GM13977 (cell line): ENCODE results near the gene RHOT2.

ENCODE experiments used
- DNase-seq: peaks from one replicate; pipeline ENCODE4 v3.0.0; 2012; ENCODE audit warnings: low spot score
- CTCF ChIP-seq: IDR thresholded peaks from 2 replicates; pipeline ENCODE4 v1.5.1; 2012; ENCODE audit warnings: mild to moderate bottlenecking, control low read depth; ENCODE audit not compliant: insufficient read depth; ENCODE audit errors: extremely low read depth, missing control alignments
- in situ Hi-C: fragments of 300-500 bp; cut with MboI; formaldehyde crosslinking; loops from one replicate; pipeline ENCODE4 v1.12.0; 2022; ENCODE audit warnings: low sequenced_read_pairs, low pct_unique_long_range_greater_than_20kb, mixed read lengths, inconsistent platforms; ENCODE audit not compliant: unreplicated experiment

RHOT2 gene

DNA sequence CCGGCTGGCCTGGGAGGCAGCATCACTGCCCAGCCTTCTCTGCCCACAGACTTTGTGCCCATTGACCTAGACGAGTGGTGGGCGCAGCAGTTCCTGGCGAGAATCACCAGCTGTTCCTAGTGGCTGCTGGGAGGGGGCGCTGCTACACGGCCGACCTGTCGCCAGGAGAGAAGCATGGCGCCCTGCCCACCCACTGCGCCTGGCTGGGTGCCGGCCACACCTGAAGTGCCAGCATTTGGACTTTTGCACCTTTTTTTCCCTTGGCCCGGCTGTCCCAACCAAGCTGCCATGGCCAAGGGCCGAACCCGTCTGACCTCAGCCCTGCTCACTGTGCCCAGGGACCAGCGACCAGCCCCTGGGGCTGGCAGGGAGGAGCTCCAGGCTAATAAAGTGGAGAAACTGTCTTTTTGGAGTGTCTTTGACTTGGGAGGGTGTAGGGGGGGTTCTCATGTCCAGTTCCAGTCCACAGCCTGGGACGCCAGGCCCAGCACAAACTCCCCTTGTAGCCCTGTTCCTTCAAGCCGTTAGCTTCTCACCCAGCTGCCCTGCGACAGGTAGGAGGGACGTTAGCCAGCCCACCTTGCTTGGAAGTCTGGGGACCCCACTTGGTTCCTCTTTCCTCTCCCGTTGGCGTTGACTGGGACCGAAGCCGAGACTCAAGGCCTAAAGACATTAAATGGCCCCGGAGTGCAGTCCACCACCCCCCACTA, 19.7 kb upstream of the RHOT2 start:
- peak; percentile 78 for DNase-seq
- in situ Hi-C loops = no loop called here
- peak; percentile 70 for TF ChIP-seq CTCF

DNA sequence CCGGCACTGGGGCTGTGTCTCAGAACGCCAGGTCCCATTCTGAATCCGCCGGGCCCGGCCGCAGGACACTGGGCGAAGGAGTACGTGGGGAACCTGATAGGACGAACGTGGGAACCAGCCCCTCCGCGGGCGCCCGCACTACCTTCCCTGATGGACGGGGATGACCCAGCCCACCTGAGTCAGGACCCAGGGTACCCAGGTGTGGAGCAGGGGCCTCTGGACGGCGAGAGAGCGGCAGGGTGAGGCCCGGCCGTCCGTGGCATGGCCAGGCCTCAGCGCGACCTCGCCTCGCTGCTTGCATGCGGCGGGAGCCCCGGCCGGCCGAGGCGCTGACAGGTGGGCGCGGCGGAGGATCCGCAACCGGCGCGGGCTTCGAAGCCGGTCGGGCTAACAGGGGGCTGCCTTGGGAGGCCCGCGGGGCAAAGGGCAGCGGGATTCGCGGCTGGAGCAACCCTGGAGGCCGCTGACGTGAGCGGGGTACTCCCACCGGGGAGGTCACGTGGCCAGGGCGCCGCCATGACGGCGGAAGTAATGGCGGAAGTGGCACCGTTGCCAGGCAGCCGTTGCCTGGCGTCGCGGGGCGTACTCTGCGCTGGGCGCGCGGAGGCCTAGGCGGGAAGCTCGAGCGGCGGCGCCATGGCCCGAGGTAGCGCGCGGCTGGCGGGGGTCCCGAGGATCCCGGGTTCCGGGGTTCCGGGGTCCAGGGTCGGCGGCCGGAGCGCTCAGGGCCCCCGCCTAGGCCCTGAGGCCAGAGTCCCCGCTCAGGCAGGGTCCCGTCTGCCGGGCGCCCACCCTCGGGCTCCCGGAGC, 18.9 kb upstream of the RHOT2 start, which contains the start of gene WDR90:
Gene WDR90, plus strand, starts transcription at position 585 of the 809 bp plus-strand sequence. Its CDS starts 52 bp downstream, at position 637.
- TF ChIP-seq CTCF = no peak
- in situ Hi-C loops = no loop called here
- DNase-seq = peak; percentile 99

DNA sequence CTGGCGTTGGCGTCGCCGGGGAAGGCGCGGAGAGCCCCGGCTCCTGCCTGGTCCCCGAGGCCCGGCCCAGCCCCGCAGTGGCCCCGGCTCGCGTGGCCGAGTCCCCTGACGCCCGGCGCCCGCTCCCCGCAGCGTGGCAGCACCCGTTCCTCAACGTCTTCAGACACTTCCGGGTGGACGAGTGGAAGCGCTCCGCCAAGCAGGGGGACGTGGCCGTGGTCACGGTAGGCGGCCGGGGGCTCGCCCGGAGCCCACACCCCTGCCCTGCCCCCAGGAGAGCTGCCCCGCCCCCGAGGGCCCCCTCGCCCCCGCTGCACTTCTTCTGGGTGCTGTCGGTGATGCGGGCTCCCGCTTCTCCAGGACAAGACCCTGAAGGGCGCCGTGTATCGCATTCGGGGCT, 18.3 kb upstream of the RHOT2 start:
- in situ Hi-C loops = no loop called here
- no peak for DNase-seq
- no peak for TF ChIP-seq CTCF

- no peak for DNase-seq
- TF ChIP-seq CTCF = no peak
- in situ Hi-C loops = no loop called here
These were observed 16.1 kb upstream of the RHOT2 start for GRCh38 chr16:651844-652243.

DNA sequence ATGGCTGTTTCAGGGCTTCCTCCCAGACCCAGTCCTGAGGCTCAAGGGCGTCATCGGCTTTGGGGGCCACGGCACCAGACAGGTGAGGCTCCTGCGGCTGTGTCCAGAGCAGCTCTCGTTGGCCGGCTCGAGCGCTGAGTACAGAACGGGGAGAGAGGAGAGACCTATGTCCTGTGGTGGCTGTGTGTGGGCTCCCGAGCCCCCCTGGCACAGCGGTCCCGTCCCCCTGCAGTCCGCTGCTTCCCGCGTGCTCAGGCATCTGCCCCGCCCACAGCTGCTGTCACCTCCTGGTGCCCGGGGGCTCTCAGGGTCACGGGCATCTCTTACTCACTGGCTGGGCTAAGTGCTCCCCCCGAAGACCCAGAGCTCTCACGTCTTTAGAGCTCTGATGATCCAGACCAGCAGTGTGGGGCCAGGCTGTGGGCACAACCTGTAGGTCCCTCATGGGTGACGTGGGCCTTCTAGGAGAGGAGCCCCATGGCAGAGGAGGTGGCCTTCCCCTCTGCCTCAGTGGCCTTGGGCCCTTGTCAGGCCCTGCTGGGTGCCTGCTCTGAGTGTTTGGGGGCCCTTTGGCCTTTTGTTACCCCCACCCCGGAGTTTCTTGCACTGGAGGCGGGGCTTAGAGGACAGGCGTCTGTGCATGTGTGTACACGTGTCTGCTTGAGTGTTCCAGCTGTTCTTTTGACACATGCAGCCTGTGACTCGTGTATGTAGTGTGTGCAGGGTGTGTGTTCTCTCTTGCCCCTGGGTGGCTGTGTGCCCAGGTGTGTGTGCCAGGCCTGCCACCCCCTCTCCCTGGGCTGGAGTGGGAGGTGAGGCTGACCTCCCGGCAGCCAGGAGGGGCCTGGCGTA, 15.3 kb upstream of the RHOT2 start:
- in situ Hi-C loops = no loop called here
- no peak for TF ChIP-seq CTCF

DNA sequence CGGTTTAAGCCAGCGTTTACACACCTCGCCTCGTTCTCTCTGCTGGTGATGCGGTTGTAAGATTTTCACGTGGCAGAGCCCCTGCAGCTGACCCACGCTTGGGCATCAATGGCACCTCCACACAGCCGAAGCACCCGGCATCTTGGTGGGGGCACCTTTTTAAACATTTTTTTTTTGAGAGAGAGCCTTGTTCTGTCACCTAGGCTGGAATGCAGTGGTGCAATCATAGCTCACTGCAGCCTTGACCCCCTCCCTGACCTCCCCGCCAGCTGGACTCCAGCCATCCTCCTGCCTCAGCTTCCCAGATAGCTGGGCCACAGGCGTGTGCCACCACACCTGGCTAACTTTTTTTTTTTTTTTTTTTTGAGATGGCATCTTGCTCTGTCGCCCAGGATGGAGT, 13.9 kb upstream of the RHOT2 start:
- no peak for DNase-seq
- no peak for TF ChIP-seq CTCF
- in situ Hi-C loops = no loop called here

More for the DNA sequence above, 15.3 kb upstream of the RHOT2 start:
- no peak for DNase-seq
